Esophagus squamous epithelium (tissue), 4 donors: ENCODE results near the gene SRSF3.

Source experiments
- POLR2A ChIP-seq, 4 donors: fragments of 450-650 bp; IDR thresholded peaks; one replicate each; pipeline ENCODE4 v1.6.1; 2017; ENCODE audit warnings: antibody characterized with exemption in 4 of 4, mild to moderate bottlenecking in 4 of 4, moderate library complexity in 3 of 4
- TF ChIP-seq, protein P1 (sequence below), 6 experiments: fragments of 450-650 bp in 4 of 6; fragments of 200-600 bp in 2 of 6; sonication (generic) in 2 of 6; IDR thresholded peaks; one replicate each; pipeline ENCODE4 v1.5.1; 2016 to 2019; ENCODE audit warnings: antibody characterized with exemption in 6 of 6, mild to moderate bottlenecking in 4 of 6, moderate library complexity in 4 of 6

DNA sequence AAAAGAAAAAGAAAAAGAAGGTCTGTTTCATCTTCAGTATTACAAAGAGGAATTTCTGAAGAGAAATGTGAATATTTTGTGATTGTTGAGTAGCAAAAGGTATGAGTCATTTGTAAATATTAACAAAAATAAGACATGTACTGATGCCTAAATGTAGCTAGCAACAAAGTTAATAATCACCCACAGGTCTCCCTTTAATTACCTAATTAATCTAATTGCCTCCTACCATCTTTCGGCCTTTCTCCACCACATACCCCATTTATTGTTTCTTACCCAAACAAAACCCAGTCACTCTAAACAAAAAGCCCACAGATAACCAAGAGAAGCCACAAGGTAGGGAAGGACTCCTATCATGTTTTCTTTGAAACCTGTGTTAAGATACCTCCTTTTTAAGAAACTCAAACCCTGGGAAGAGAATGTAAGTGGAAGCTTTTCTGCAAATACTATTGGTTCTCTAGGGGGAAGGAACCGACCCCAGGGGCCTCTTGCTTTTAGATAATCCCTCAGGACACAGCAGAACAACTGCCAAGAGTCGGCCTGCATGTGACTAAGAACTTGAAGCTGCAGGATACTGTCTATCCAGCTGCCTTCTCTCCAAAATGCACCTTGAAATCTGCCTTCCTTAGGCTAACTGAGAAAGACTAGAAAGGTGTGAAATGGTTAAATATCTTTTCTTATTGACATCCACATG, 30.8 kb upstream of the SRSF3 start:
- TF ChIP-seq, protein P1, sequence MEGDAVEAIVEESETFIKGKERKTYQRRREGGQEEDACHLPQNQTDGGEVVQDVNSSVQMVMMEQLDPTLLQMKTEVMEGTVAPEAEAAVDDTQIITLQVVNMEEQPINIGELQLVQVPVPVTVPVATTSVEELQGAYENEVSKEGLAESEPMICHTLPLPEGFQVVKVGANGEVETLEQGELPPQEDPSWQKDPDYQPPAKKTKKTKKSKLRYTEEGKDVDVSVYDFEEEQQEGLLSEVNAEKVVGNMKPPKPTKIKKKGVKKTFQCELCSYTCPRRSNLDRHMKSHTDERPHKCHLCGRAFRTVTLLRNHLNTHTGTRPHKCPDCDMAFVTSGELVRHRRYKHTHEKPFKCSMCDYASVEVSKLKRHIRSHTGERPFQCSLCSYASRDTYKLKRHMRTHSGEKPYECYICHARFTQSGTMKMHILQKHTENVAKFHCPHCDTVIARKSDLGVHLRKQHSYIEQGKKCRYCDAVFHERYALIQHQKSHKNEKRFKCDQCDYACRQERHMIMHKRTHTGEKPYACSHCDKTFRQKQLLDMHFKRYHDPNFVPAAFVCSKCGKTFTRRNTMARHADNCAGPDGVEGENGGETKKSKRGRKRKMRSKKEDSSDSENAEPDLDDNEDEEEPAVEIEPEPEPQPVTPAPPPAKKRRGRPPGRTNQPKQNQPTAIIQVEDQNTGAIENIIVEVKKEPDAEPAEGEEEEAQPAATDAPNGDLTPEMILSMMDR (IDR thresholded peaks at IDR 0.05): no peak
- TF ChIP-seq POLR2A (IDR thresholded peaks at IDR 0.05): no peak
